K562 (cell line): ENCODE measurements around the gene NACAD. TPM values are rescaled to one million over a fixed set of nuclear protein-coding genes. Genes with fewer than 3 reads are reported as not detected.

ENCODE experiments used
- ATAC-seq: fragments of 200-7000 bp; cut with Tn5 transposase; 3 replicates; pipeline ENCODE4 v1.9.1; 2020; ENCODE audit warnings: moderate library complexity
- BruUV-seq: library from RNA; stranded (reverse); fragments of 400-500 nt; replicated peaks from 2 replicates; lab custom pipeline; 2021; lab: Mats Ljungman, UMichigan
- CTCF ChIA-PET: fragments of 300-600 bp; formaldehyde crosslinking; extraction: SDS; loops from one replicate; lab custom pipeline; 2021; ENCODE audit warnings: low intra/inter-chr PET ratio; lab: Yijun Ruan, JAX
- POLR2A ChIA-PET: fragments of 300-600, 350-650 bp; sonication (Branson Sonifier 250); formaldehyde crosslinking; extraction: SDS; loops from one replicate; lab custom pipeline; 2021; ENCODE audit warnings: antibody characterized with exemption, inconsistent platforms; lab: Yijun Ruan, JAX
- DNase-seq, 4 experiments: peaks; one replicate each; pipeline versions ENCODE4 v3.0.0 to v3.0.0-alpha.2; 2011 to 2018; ENCODE audit warnings: low spot score in 3 of 4, mixed read lengths in 3 of 4; ENCODE audit errors: extremely low read depth in 1 of 4
- FAIRE-seq: peaks from 2 replicates; lab custom pipeline; 2011; peaks lifted over from hg19 to GRCh38; lab: Jason Lieb, UNC
- H2AFZ ChIP-seq: 2 replicates; pipeline ENCODE4 v1.6.0; 2011; ENCODE audit warnings: low read depth, low read length, control low read depth, inconsistent platforms
- H3K27ac ChIP-seq: fragments of 200-600 bp; 3 replicates; pipeline ENCODE4 v1.8.0; 2011; ENCODE audit warnings: low read depth, mild to moderate bottlenecking, control low read depth, inconsistent platforms, low read length, moderate library complexity, mixed read lengths; ENCODE audit errors: extremely low read depth
- H3K27me3 ChIP-seq, 2 experiments: fragments of 300-600 bp in 1 of 2; 2 replicates in 1 of 2; 3 replicates in 1 of 2; pipeline versions ENCODE4 v1.6.0 to v1.8.0; 2011; ENCODE audit warnings: inconsistent platforms in 2 of 2, low read length in 2 of 2, mild to moderate bottlenecking in 1 of 2, mixed read lengths in 1 of 2, moderate library complexity in 1 of 2; ENCODE audit not compliant: control insufficient read depth in 2 of 2, insufficient read depth in 2 of 2
- H3K36me3 ChIP-seq: fragments of 300-600 bp; 3 replicates; pipeline ENCODE4 v1.8.0; 2011; ENCODE audit warnings: mild to moderate bottlenecking, low read length, inconsistent platforms; ENCODE audit not compliant: control insufficient read depth, insufficient read depth
- H3K4me1 ChIP-seq, 2 experiments: fragments of 200-600 bp in 1 of 2; replicated peaks in 1 of 2; 2 replicates in 1 of 2; 3 replicates in 1 of 2; pipeline versions ENCODE4 v1.5.1 to v1.8.0; 2011; ENCODE audit warnings: inconsistent platforms in 2 of 2, low read length in 2 of 2, mild to moderate bottlenecking in 1 of 2, mixed read lengths in 1 of 2, moderate library complexity in 1 of 2; ENCODE audit not compliant: control insufficient read depth in 2 of 2, insufficient read depth in 2 of 2
- H3K4me2 ChIP-seq: 2 replicates; pipeline ENCODE4 v1.6.1; 2011; ENCODE audit warnings: low read length, control low read depth, inconsistent platforms, mixed read lengths; ENCODE audit not compliant: insufficient read depth
- H3K4me3 ChIP-seq: fragments of 200-600 bp; sonication (generic), shearing (Covaris generic); 2 replicates; pipeline ENCODE4 v1.5.1; 2016; ENCODE audit warnings: control low read depth, inconsistent platforms
- H3K79me2 ChIP-seq: fragments of 200-600 bp; 3 replicates; pipeline ENCODE4 v1.8.0; 2011; ENCODE audit warnings: low read length, inconsistent platforms; ENCODE audit not compliant: control insufficient read depth, insufficient read depth
- H3K9ac ChIP-seq, 2 experiments: 2 replicates each; pipeline versions ENCODE4 v1.6.0 to v1.6.1; 2011; ENCODE audit warnings: low read depth in 2 of 2, low read length in 2 of 2, control low read depth in 1 of 2, inconsistent platforms in 1 of 2, mild to moderate bottlenecking in 1 of 2, mixed read lengths in 1 of 2; ENCODE audit not compliant: insufficient read depth in 1 of 2
- H3K9me1 ChIP-seq: one replicate; pipeline ENCODE4 v1.6.0; 2011; ENCODE audit warnings: inconsistent platforms, mild to moderate bottlenecking, low read length, moderate library complexity; ENCODE audit not compliant: control insufficient read depth, insufficient read depth
- H3K9me3 ChIP-seq: replicated peaks from 2 replicates; pipeline ENCODE4 v1.5.1; 2011; ENCODE audit warnings: low read depth, low read length, inconsistent platforms; ENCODE audit not compliant: control insufficient read depth, insufficient read depth
- H4K20me1 ChIP-seq: replicated peaks from 2 replicates; pipeline ENCODE4 v1.6.1; 2011; ENCODE audit warnings: low read length, inconsistent platforms, mixed read lengths; ENCODE audit not compliant: control insufficient read depth, insufficient read depth
- KDM5B ChIP-seq: fragments of 200-600 bp; sonication (generic); IDR thresholded peaks from 2 replicates; pipeline ENCODE4 v1.6.1; 2012; ENCODE audit warnings: low read depth, mild to moderate bottlenecking, moderate library complexity, low read length, control low read depth, inconsistent platforms; ENCODE audit not compliant: insufficient replicate concordance
- MXI1 ChIP-seq: IDR thresholded peaks from 2 replicates; pipeline ENCODE4 v1.6.1; 2011; ENCODE audit warnings: low read depth, mild to moderate bottlenecking, improper control_type of control experiment, low read length
- NFE2 ChIP-seq: IDR thresholded peaks from 2 replicates; pipeline ENCODE4 v1.6.1; 2014; ENCODE audit warnings: antibody characterized with exemption, low read depth
- PTBP1 ChIP-seq: fragments of 200-400 bp; formaldehyde crosslinking; IDR thresholded peaks from 2 replicates; pipeline ENCODE4 v1.6.1; 2017; ENCODE audit warnings: low read depth, low read length
- RBM17 ChIP-seq: fragments of 200-400 bp; formaldehyde crosslinking; IDR thresholded peaks from 2 replicates; pipeline ENCODE4 v1.6.1; 2017; ENCODE audit warnings: low read depth, mild to moderate bottlenecking, low read length, borderline replicate concordance
- SIN3A ChIP-seq, 2 experiments: fragments of 150-350 bp in 1 of 2; IDR thresholded peaks; 2 replicates each; pipeline ENCODE4 v1.6.1; 2011 to 2016; ENCODE audit warnings: borderline replicate concordance in 2 of 2, low read depth in 2 of 2, low read length in 2 of 2, mild to moderate bottlenecking in 2 of 2, moderate library complexity in 2 of 2; ENCODE audit not compliant: control insufficient read depth in 1 of 2
- ZMIZ1 ChIP-seq, 2 experiments: fragments of 150-350 bp in 1 of 2; IDR thresholded peaks; 2 replicates each; pipeline ENCODE4 v1.6.1; 2012 to 2016; ENCODE audit warnings: low read depth in 2 of 2, low read length in 2 of 2, mild to moderate bottlenecking in 1 of 2, moderate library complexity in 1 of 2
- ZNF133 ChIP-seq: fragments of 250-450 bp; sonication (Bioruptor Pico); IDR thresholded peaks from 2 replicates; pipeline ENCODE4 v1.4.0; 2020; ENCODE audit warnings: mild to moderate bottlenecking
- ZNF282 ChIP-seq: sonication (generic); formaldehyde crosslinking; IDR thresholded peaks from 2 replicates; pipeline ENCODE4 v1.8.1; 2023; ENCODE audit warnings: missing genetic modification reagents
- ZNF639 ChIP-seq, 2 experiments: fragments of 200-800 bp in 1 of 2; sonication (Bioruptor generic) in 1 of 2; sonication (generic) in 1 of 2; formaldehyde crosslinking in 1 of 2; IDR thresholded peaks in 1 of 2; conservative IDR thresholded peaks in 1 of 2; 2 replicates each; pipeline versions ENCODE4 v1.5.0 to v1.6.1; 2016 to 2020; ENCODE audit warnings: missing compliant biosample characterization in 1 of 2, missing genetic modification characterization in 1 of 2, missing genetic modification reagents in 1 of 2
- WGBS: fragments of 100-300 bp; shearing (Covaris generic); methylation state at CpG from one replicate; pipeline ENCODE4 v1.1.6; 2016; ENCODE audit warnings: low coverage, mixed read lengths; ENCODE audit not compliant: insufficient coverage; ENCODE audit errors: missing lambda C conversion rate; 5-methylcytosine and 5-hydroxymethylcytosine counted together
- in situ Hi-C: fragments of 300-500 bp; cut with MboI; formaldehyde crosslinking; loops from 4 replicates; pipeline ENCODE4 v1.15.0; 2018; ENCODE audit warnings: inconsistent platforms, mixed read lengths
- intact Hi-C: fragments of 100-400 bp; cut with micrococcal nuclease; formaldehyde crosslinking; loops from 2 replicates; pipeline ENCODE4 v1.14.2; 2022
- polyA plus RNA-seq, 8 experiments: library from polyadenylated mRNA; depleted of rRNA in 4 of 8; stranded (reverse) in 5 of 8; unstranded in 3 of 8; fragments of >200 nt; fragmentation: Nextera tagmentation in 2 of 8; fragmentation: Illumina TruSeq in 1 of 8; extraction: Ambion mirVana in 2 of 8; extraction: Trizol in 1 of 8; gene quantifications; 2 replicates each; pipeline versions ENCODE4 v1.2.1 to v1.2.3, GENCODE V29; 2011 to 2014; ENCODE audit warnings: inconsistent platforms in 1 of 8, missing spikeins in 1 of 8
- total RNA-seq, 7 experiments: library from RNA; depleted of rRNA in 6 of 7; stranded (reverse); fragments of >200 nt in 6 of 7; fragmentation: Illumina TruSeq in 2 of 7; extraction: Trizol in 2 of 7; gene quantifications; 2 replicates each; pipeline versions ENCODE4 v1.2.1 to v1.2.3, GENCODE V29; 2011 to 2021; ENCODE audit warnings: low replicate concordance in 1 of 7

The NACAD gene
- total and polyA plus RNA-seq, 9 of the 15 experiments (the other 6 are each of a cell fraction or from before 2014, with no cell fraction given) = under 0.01 to 0.03 (median 0.02) TPM; not detected in 5

DNA sequence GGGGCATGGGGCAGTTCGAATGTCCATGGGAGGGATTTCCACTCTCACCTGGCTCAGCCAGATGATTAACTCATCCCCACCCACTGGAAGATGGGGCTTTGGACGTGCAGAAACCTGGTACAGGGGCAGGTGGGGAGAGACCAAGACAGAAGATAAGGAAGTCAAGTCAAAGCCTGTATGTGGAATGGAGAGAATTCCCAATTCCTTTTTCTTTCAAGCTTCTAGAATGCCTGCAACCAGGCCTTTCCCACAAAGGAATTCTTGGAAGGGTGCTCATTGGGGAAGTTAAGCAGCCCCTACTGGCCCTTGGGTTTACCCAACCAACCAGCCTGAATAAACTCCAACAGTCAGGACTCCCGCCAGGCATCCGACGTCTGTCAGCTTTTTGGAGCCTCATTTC is 49.7 kb downstream of the NACAD start:
- CTCF ChIA-PET = no interaction called here
- no TSS peak for BruUV-seq

More for the DNA sequence above, 49.7 kb downstream of the NACAD start:
- TF ChIP-seq SIN3A (IDR thresholded peaks at IDR 0.05; ENCODE audit: borderline replicate concordance in 2 of 2, control insufficient read depth in 1 of 2, low read depth in 2 of 2, low read length in 2 of 2) (no peak), ZNF639 (CRISPR knock-in tag; conservative IDR thresholded peaks at IDR 0.05 in 1 of 2, IDR thresholded peaks at IDR 0.05 in 1 of 2) (no peak), NFE2 (no peak), MXI1 (no peak), RBM17 (no peak), PTBP1 (no peak), ZMIZ1 (IDR thresholded peaks at IDR 0.05; ENCODE audit: low read depth in 2 of 2, low read length in 2 of 2) (no peak), ZNF282 (CRISPR knock-in tag) (no peak), ZNF133 (CRISPR knock-in tag) (no peak), KDM5B (no peak)
- TF ChIP-seq, all 486 proteins: peak for 0
- peaks cover 0 to 3% of the 10 kb centered on the region in 2 experiments; a peak in 1 of 5 replicates for H3K4me1 ChIP-seq
- 82% methylated on average over 5 of the region's 5 CpGs for WGBS
- H2AFZ ChIP-seq = no peak overlapping the region
- no peak overlapping the region for H3K9ac ChIP-seq
- POLR2A ChIA-PET = interaction anchor here (1.1 to 1.3 kb wide), 2 partner anchors 11 to 13 kb away, joined by 3 to 4 read pairs; no protein-coding TSS in a partner anchor
- peaks cover 54% of the 10 kb centered on the region for H3K36me3 ChIP-seq
- H3K9me3 ChIP-seq = no peaks in the 10 kb centered on the region
- H4K20me1 ChIP-seq = peaks cover 15% of the 10 kb centered on the region
- intact Hi-C loops (no loop called here), in situ Hi-C loops (no loop called here)
- ATAC-seq (no peak), DNase-seq (no peak), FAIRE-seq (no peak)
- H3K4me2 ChIP-seq = no peak overlapping the region
- H3K27ac ChIP-seq = no peak overlapping the region
- H3K4me3 ChIP-seq = no peak overlapping the region
- no peaks in the 10 kb centered on the region for H3K9me1 ChIP-seq
- no peaks in the 10 kb centered on the region for H3K27me3 ChIP-seq
- H3K79me2 ChIP-seq = peaks cover 37% of the 10 kb centered on the region
